ENCODE measurements around the gene TXNL1.

GRCh38 chr18:56672981-56673380, 34.6 kb upstream of the TXNL1 start:
- no peak for TF ChIP-seq ZNF670 (CRISPR knock-in tag; IDR thresholded peaks at IDR 0.05; ENCODE audit: borderline replicate concordance)
- TF ChIP-seq ZBED4 (CRISPR knock-in tag; IDR thresholded peaks at IDR 0.05; ENCODE audit: borderline replicate concordance), result no peak
- no peak for TF ChIP-seq CTCF (CRISPR knock-in tag; IDR thresholded peaks at IDR 0.05)
- TF ChIP-seq ZNF275 (CRISPR knock-in tag; IDR thresholded peaks at IDR 0.05; ENCODE audit: borderline replicate concordance), result no peak
- no peak for TF ChIP-seq XRCC5 (optimal IDR thresholded peaks at IDR 0.05; ENCODE audit: low read length)
- TF ChIP-seq BCL3 (CRISPR knock-in tag; IDR thresholded peaks at IDR 0.05), result no peak
- TF ChIP-seq REST (IDR thresholded peaks at IDR 0.05; ENCODE audit: borderline replicate concordance in 1 of 2, low read depth in 1 of 2, low read length in 2 of 2), result no peak
- TF ChIP-seq NFIC (IDR thresholded peaks at IDR 0.05; ENCODE audit: low read length), result no peak
- TF ChIP-seq GRHL1 (CRISPR knock-in tag; conservative IDR thresholded peaks at IDR 0.05), result no peak
- TF ChIP-seq PHB2 (IDR thresholded peaks at IDR 0.05; ENCODE audit: partially characterized antibody), result no peak
- no peak for TF ChIP-seq ZBTB7A (CRISPR knock-in tag; IDR thresholded peaks at IDR 0.05)
- TF ChIP-seq CHD4 (IDR thresholded peaks at IDR 0.05; ENCODE audit: borderline replicate concordance, low read length), result no peak
- no peak for TF ChIP-seq GMEB1 (CRISPR knock-in tag; IDR thresholded peaks at IDR 0.05; ENCODE audit: borderline replicate concordance)

Data from HepG2 (cell line).